ENCODE data around the gene RPS16.
A peak's percentile ranks its signal among the peaks of the same experiment; 100 is the strongest.

Gene RPS16

DNA sequence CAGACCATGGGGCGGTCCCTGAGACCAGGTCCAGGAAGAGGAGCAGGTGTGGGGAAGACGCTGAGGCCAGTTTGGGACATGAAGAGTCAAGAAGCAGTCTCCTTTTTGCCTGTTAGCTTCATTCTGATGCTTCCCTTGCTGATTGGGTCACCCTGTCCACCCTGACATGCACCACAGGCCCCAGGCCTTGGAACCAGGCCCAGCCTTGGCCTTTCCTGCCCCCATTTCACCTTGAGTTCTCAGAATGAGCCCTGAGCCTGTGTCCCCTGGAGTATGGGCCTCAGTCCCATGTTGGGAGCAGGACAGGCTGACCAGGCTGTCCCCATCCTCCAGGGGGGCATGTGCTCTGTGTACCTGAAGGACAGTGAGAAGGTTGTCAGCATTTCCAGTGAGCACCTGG lies 40.0 kb upstream of the RPS16 start:
- no peak overlapping the region for H3K4me3 ChIP-seq (ENCODE audit: control insufficient read depth, low read depth, low read length)

DNA sequence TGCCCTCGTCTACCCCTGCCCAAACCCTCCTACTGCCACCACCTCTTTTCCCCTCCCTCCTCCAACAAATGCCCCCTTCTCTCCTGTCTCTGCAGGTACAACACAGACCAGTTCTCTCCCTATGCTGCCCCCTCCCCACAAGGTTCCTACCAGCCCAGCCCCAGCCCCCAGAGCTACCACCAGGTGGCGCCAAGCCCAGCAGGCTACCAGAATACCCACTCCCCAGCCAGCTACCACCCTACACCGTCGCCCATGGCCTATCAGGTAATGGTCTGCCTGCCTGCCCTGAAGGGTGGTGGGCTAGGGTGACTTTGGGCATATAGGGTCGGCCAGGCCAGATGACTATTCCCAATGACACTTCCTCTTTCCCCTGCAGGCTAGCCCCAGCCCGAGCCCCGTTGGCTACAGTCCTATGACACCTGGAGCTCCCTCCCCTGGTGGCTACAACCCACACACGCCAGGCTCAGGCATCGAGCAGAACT lies 38.4 kb upstream of the RPS16 start:
- TF ChIP-seq, protein P1, sequence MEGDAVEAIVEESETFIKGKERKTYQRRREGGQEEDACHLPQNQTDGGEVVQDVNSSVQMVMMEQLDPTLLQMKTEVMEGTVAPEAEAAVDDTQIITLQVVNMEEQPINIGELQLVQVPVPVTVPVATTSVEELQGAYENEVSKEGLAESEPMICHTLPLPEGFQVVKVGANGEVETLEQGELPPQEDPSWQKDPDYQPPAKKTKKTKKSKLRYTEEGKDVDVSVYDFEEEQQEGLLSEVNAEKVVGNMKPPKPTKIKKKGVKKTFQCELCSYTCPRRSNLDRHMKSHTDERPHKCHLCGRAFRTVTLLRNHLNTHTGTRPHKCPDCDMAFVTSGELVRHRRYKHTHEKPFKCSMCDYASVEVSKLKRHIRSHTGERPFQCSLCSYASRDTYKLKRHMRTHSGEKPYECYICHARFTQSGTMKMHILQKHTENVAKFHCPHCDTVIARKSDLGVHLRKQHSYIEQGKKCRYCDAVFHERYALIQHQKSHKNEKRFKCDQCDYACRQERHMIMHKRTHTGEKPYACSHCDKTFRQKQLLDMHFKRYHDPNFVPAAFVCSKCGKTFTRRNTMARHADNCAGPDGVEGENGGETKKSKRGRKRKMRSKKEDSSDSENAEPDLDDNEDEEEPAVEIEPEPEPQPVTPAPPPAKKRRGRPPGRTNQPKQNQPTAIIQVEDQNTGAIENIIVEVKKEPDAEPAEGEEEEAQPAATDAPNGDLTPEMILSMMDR (conservative IDR thresholded peaks at IDR 0.05; ENCODE audit: control insufficient read depth, insufficient read depth, low read depth, low read length) = peak; percentile 66
- H3K4me3 ChIP-seq (ENCODE audit: control insufficient read depth, low read depth, low read length) = no peak overlapping the region
- DNase-seq (ENCODE audit: low read depth) = peak; percentile 31

More for the DNA sequence above, 40.0 kb upstream of the RPS16 start:
- TF ChIP-seq, protein P1 (conservative IDR thresholded peaks at IDR 0.05; ENCODE audit: control insufficient read depth, insufficient read depth, low read depth, low read length) = no peak
- no peak for DNase-seq (ENCODE audit: low read depth)

DNA sequence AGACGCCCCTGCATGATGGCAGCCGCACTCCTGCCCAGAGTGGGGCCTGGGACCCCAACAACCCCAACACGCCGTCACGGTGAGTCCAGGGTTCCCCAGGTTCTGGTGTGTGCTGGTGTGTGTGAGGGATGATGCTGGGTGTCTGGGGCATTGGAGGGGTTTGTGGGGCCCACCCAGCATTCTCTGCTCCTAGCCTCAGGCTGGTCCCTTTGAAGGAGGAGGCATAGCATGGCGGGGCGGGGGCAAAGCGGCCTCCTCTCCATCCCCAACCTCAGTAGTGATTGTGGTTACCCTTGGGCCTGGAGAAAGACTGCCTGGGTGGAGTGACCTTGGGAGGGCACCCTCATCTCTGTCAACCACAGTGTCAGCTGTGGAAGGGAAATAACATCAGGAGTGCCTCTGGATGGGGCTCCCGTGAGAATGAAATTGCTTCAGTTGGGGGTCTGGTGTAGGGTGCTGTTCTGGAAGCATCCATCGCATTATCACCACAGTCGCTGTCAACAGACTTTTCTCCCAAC lies 37.8 kb upstream of the RPS16 start:
- DNase-seq (ENCODE audit: low read depth) = no peak
- TF ChIP-seq, protein P1 (conservative IDR thresholded peaks at IDR 0.05; ENCODE audit: control insufficient read depth, insufficient read depth, low read depth, low read length) = no peak
- no peak overlapping the region for H3K4me3 ChIP-seq (ENCODE audit: control insufficient read depth, low read depth, low read length)

DNA sequence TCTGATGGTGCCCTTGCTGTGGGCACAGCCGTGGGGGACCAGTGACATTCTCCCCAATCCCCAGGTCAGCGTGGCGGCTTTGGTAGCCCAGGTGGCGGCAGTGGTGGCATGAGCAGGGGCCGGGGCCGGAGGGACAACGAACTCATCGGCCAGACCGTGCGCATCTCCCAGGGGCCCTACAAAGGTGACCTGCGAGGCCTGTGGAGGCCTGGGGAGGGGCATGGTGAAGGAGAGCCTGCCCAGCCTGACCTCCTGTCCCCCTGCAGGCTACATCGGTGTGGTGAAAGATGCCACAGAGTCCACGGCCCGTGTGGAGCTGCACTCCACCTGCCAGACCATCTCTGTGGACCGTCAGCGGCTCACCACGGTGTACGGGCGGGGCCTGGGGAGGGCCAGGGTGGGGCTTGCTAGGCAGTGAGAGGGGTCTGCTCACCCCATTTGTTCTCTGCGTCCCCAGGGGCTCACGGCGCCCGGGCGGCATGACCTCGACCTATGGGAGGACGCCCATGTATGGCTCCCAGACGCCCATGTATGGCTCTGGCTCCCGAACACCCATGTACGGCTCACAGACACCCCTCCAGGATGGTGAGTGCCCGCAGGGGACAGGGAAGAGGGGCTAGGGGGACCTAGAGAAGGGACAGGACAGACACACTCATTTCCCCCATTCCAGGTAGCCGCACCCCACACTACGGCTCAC lies 37.1 kb upstream of the RPS16 start:
- H3K4me3 ChIP-seq (ENCODE audit: control insufficient read depth, low read depth, low read length) = no peak overlapping the region
- TF ChIP-seq, protein P1 (conservative IDR thresholded peaks at IDR 0.05; ENCODE audit: control insufficient read depth, insufficient read depth, low read depth, low read length) = no peak
- no peak for DNase-seq (ENCODE audit: low read depth)

DNA sequence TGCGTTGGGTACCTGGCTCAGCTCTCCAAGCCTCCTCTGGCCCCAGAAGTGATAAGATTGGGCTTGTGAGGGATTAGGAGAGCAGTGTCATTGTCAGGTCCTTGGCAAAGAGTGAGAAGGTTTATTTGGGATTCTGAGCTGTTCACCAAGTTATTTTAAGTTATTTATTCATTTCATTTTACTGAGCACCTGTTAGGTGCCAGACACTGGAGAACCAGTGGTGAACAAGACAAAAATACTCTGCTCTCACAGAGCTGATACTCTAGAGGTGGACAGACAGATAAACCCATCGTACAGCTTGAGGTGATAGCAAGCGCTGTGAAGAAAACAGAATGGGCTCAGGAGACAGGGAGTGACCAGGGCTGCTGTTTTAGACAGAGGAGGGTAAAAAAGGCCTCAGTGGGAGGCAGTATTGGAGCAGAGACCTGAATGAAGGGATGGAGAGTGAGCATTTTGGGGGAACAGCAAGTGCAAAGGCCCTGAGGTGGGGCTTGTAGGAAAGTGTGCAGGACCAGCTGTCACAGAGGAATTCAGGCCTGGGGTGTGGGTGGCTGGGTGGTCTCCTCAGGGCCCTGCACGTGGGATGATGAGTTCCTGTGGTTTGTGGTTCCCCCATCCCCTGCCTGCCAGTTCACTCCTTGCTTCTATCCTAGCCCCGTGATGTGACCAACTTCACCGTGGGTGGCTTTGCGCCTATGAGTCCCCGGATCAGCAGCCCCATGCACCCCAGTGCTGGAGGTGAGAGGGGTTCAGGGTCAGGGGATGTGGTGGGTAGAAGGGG lies 36.2 kb upstream of the RPS16 start:
- H3K4me3 ChIP-seq (ENCODE audit: control insufficient read depth, low read depth, low read length) = no peak overlapping the region
- DNase-seq (ENCODE audit: low read depth) = no peak
- TF ChIP-seq, protein P1 (conservative IDR thresholded peaks at IDR 0.05; ENCODE audit: control insufficient read depth, insufficient read depth, low read depth, low read length) = no peak

DNA sequence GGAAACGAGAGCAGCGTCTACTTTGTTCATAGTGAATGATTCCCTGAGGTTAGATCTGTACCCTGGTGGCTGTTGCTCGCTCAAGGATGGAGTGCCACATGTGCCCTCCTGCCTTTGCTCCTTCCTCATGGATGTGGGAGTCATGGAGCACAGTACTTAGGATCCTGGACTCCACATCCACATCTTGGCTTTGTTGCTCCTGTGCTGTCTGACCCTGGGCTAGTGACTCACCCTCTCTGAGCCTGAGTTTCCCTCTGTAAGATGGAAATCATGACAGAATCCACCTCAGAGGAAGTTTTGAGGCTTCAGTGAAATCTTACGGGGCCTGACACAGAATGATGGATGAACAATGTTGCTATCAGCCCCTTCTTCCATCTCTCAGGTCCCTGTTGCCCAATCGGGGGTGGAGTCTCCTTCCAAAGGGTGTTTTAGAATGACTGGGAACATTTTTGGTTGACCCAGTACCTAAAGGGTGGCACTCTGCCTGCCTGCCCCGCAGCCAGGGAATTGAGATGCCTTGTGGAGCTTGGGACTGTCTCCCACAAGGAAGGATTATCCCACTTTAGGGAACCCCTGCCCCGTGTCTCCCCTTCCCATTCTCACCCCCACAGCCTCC lies 35.1 kb upstream of the RPS16 start:
- DNase-seq (ENCODE audit: low read depth) = peak; percentile 38
- TF ChIP-seq, protein P1 (conservative IDR thresholded peaks at IDR 0.05; ENCODE audit: control insufficient read depth, insufficient read depth, low read depth, low read length) = no peak
- no peak overlapping the region for H3K4me3 ChIP-seq (ENCODE audit: control insufficient read depth, low read depth, low read length)

Data from fibroblast of mammary gland (primary cell).